SH-SY5Y (cell line): ENCODE measurements around the gene NIPSNAP3A.

Experiments
- GATA2 ChIP-seq: IDR thresholded peaks from 2 replicates; pipeline ENCODE4 v1.6.1; 2011; ENCODE audit warnings: mild to moderate bottlenecking, low read depth, low read length
- GATA3 ChIP-seq: IDR thresholded peaks from 2 replicates; pipeline ENCODE4 v1.6.1; 2011; ENCODE audit warnings: low read depth, mild to moderate bottlenecking, low read length, moderate library complexity

- TF ChIP-seq GATA2 (no peak), GATA3 (no peak)
These were observed 47.6 kb downstream of the NIPSNAP3A start for GRCh38 chr9:104795082-104795481.
